GM18505 (cell line): Measurements from ENCODE around the gene COBLL1.

Experiments used
- ATAC-seq: cut with Tn5 transposase; IDR thresholded peaks from one replicate; pipeline ENCODE4 v1.9.1; 2021; ENCODE audit not compliant: unreplicated experiment
- POLR2A ChIP-seq: IDR thresholded peaks from 4 replicates; pipeline ENCODE4 v1.6.1; 2011; ENCODE audit warnings: borderline replicate concordance; ENCODE audit not compliant: insufficient read depth, insufficient read length; ENCODE audit errors: extremely low read depth

The COBLL1 gene

GRCh38 chr2:164796999-164797398 lies 44.6 kb downstream of the COBLL1 start:
- no peak for ATAC-seq
- TF ChIP-seq POLR2A: no peak

- ATAC-seq: no peak
- TF ChIP-seq POLR2A: no peak
Measured at GRCh38 chr2:164794432-164795231, 47.0 kb downstream of the COBLL1 start.

GRCh38 chr2:164794016-164794415 lies 47.6 kb downstream of the COBLL1 start:
- no peak for TF ChIP-seq POLR2A
- ATAC-seq: no peak

GRCh38 chr2:164793529-164793928 lies 48.1 kb downstream of the COBLL1 start:
- TF ChIP-seq POLR2A: no peak
- no peak for ATAC-seq

GRCh38 chr2:164792316-164793170 lies 49.1 kb downstream of the COBLL1 start:
- no peak for ATAC-seq
- no peak for TF ChIP-seq POLR2A

DNA sequence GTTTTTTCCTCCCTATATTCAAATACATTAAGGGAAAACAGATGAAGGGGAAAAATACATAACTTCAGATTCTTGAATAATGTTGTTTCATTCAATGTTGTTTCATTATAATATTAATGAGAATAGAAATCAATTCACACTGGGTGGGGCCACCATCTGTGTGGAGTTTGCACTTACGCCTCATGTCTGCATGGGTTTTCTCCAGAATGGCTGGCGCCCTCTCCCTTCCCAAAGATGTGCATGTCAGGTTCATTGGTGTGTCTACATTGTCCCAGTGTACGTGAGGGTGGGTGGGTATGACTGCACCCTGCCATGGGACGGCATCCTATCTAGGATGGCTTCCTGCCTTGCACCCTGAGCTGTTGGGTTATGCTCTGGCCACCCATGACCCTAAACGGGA lies 51.7 kb downstream of the COBLL1 start:
- TF ChIP-seq POLR2A: no peak
- no peak for ATAC-seq

GRCh38 chr2:164786787-164787186 lies 54.8 kb downstream of the COBLL1 start:
- ATAC-seq: no peak
- no peak for TF ChIP-seq POLR2A

GRCh38 chr2:164785457-164785856 lies 56.2 kb downstream of the COBLL1 start:
- ATAC-seq: no peak
- no peak for TF ChIP-seq POLR2A

GRCh38 chr2:164784376-164784775 lies 57.2 kb downstream of the COBLL1 start:
- no peak for ATAC-seq
- no peak for TF ChIP-seq POLR2A

DNA sequence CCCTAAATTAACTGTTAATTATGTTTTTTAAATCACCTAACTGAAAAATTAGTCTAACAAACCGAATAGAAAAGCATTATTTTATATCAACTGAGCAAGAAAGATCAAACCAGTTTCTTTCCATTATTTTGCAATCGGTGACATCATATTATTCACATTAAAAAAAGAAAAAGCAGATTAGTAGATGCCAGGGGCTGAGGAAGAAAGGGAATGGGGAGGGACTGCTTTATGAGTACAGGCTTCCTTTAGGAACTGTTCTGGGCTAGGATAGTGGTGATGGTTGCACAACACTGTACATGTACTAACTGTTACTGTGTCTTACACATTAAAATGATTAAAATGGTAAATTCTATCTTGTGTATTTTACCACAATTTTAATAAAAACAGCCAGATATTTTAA lies 59.3 kb downstream of the COBLL1 start:
- no peak for ATAC-seq
- no peak for TF ChIP-seq POLR2A

DNA sequence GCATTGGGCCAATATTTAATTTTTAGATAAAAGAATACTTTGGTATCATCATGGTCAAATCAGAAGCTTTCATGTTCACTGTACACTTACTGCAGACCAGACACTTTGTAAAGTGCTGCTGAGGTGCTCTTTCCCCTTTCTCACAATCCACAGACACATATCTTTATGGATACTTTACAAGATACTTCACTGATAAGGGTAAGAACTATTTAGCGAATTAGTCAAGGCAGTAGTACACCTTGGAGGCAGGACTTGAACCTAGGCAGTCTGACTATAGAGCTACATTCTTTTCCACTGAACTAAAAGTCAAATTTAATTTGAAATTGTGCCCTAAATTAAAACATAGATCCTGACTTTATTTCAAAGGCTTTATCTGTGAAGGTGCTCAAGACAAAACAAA lies 60.2 kb downstream of the COBLL1 start:
- ATAC-seq: no peak
- TF ChIP-seq POLR2A: no peak

DNA sequence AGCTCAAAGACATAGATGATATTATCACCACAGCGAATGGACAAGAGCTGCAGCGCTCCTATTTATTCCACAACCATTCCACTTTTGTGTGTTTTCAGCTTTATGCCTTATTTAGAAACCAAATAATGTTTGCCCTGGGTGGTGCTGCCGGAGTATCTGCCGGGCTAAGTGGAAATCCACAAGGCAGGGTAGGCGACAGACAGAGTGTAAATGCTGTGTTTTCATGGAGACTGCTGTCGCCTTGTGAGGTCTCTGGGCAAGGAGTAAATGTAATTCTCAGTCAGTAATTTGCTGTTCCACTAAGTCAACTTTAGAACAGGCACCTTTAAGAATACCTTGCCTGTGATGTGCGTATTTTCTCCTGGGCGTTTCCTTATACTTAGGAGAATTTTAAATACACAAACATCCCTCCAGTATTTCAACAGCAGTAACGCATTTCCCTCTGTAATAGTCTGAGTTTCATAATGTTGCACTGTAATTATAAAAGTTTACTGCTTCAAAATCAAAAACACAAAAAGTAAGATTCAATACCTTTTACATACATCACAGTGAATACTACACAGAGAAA lies 60.9 kb downstream of the COBLL1 start:
- no peak for TF ChIP-seq POLR2A
- no peak for ATAC-seq

DNA sequence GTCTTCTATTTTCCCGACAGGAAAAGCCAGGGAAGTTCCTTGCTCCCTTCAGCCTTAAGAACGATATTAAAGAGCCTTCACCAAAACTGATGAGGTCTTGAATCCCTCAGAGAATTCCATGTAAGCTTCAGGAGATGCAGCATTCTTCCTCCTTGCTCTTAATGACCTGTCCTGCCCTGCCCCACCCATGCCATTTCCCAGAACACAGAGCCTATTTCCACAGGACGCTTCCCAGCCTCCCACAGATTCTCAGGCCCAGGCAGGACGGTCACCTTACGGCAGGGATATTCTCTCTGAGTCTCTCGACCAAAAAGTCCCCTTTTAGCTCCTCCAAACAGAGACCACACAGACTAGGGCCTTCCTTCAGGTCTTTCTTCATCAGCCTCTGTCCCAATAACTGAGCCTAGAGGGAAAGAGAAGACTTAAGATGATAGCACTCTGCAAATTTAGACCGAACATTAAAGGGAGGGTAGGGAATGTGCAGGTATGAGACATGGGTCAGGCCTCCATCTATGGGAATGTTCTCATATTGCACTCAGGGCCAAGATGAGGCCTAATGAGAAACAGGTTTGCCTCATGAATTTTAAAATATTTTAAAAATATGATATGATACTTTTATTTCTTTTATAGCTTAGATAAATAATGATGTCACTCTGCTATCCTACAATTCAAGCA lies 62.1 kb downstream of the COBLL1 start:
- TF ChIP-seq POLR2A: no peak
- ATAC-seq: no peak
